ENCODE data around the gene UFC1.

DNA sequence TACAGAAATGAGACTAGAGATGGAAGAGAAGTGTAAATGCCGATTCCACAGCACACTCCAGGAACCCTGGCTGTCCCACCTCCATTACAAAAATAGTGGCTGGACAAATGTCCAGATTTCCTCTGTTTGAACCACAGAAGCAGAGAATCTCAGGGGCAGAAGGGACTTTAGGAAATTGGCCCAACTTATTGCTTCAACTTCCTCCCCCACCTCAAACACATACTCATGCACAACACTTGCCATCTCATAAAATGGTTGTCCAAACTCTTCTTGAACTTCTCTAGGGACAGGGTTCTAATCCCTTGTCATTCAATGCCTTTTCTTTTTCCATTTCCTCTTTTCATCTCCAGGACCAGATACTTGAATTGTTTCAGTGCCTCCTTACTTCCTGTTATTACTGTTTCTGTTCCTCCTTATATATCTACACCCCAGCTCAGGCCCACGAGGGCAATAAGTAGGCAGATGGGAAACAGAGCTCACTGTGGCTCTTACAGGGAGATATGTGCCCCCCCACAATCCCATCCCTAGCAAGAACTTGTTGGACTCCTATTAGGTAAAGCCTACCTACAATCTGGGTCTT lies 32.0 kb downstream of the UFC1 start:
- TF ChIP-seq POLR2A (IDR thresholded peaks at IDR 0.05; ENCODE audit: insufficient read depth in 1 of 2, low read depth in 2 of 2, low read length in 2 of 2) (no peak), NFIB (CRISPR knock-in tag; IDR thresholded peaks at IDR 0.05; ENCODE audit: borderline replicate concordance) (no peak), TAF1 (CRISPR knock-in tag; IDR thresholded peaks at IDR 0.05) (no peak), NCOA5 (CRISPR knock-in tag; IDR thresholded peaks at IDR 0.05) (no peak), FOXA1 (IDR thresholded peaks at IDR 0.05) (no peak), FOXA1 (CRISPR knock-in tag; IDR thresholded peaks at IDR 0.05) (no peak), NONO (IDR thresholded peaks at IDR 0.05) (no peak), NONO (CRISPR knock-in tag; conservative IDR thresholded peaks at IDR 0.05) (no peak), MZF1 (CRISPR knock-in tag; IDR thresholded peaks at IDR 0.05; ENCODE audit: borderline replicate concordance) (no peak), FOSL1 (CRISPR knock-in tag; IDR thresholded peaks at IDR 0.05; ENCODE audit: borderline replicate concordance) (no peak), HNRNPLL (IDR thresholded peaks at IDR 0.05; ENCODE audit: low read depth, low read length, poor library complexity, severe bottlenecking) (no peak)
- TF ChIP-seq, protein P1, sequence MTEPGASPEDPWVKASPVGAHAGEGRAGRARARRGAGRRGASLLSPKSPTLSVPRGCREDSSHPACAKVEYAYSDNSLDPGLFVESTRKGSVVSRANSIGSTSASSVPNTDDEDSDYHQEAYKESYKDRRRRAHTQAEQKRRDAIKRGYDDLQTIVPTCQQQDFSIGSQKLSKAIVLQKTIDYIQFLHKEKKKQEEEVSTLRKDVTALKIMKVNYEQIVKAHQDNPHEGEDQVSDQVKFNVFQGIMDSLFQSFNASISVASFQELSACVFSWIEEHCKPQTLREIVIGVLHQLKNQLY (CRISPR knock-in tag; IDR thresholded peaks at IDR 0.05) = no peak
- TF ChIP-seq, protein P2, sequence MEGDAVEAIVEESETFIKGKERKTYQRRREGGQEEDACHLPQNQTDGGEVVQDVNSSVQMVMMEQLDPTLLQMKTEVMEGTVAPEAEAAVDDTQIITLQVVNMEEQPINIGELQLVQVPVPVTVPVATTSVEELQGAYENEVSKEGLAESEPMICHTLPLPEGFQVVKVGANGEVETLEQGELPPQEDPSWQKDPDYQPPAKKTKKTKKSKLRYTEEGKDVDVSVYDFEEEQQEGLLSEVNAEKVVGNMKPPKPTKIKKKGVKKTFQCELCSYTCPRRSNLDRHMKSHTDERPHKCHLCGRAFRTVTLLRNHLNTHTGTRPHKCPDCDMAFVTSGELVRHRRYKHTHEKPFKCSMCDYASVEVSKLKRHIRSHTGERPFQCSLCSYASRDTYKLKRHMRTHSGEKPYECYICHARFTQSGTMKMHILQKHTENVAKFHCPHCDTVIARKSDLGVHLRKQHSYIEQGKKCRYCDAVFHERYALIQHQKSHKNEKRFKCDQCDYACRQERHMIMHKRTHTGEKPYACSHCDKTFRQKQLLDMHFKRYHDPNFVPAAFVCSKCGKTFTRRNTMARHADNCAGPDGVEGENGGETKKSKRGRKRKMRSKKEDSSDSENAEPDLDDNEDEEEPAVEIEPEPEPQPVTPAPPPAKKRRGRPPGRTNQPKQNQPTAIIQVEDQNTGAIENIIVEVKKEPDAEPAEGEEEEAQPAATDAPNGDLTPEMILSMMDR (CRISPR knock-in tag; IDR thresholded peaks at IDR 0.05) = no peak
- TF ChIP-seq, protein P3, sequence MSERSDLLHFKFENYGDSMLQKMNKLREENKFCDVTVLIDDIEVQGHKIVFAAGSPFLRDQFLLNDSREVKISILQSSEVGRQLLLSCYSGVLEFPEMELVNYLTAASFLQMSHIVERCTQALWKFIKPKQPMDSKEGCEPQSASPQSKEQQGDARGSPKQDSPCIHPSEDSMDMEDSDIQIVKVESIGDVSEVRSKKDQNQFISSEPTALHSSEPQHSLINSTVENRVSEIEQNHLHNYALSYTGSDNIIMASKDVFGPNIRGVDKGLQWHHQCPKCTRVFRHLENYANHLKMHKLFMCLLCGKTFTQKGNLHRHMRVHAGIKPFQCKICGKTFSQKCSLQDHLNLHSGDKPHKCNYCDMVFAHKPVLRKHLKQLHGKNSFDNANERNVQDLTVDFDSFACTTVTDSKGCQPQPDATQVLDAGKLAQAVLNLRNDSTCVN (CRISPR knock-in tag; IDR thresholded peaks at IDR 0.05; ENCODE audit: borderline replicate concordance) = no peak
- TF ChIP-seq, protein P4, sequence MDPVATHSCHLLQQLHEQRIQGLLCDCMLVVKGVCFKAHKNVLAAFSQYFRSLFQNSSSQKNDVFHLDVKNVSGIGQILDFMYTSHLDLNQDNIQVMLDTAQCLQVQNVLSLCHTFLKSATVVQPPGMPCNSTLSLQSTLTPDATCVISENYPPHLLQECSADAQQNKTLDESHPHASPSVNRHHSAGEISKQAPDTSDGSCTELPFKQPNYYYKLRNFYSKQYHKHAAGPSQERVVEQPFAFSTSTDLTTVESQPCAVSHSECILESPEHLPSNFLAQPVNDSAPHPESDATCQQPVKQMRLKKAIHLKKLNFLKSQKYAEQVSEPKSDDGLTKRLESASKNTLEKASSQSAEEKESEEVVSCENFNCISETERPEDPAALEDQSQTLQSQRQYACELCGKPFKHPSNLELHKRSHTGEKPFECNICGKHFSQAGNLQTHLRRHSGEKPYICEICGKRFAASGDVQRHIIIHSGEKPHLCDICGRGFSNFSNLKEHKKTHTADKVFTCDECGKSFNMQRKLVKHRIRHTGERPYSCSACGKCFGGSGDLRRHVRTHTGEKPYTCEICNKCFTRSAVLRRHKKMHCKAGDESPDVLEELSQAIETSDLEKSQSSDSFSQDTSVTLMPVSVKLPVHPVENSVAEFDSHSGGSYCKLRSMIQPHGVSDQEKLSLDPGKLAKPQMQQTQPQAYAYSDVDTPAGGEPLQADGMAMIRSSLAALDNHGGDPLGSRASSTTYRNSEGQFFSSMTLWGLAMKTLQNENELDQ (CRISPR knock-in tag; IDR thresholded peaks at IDR 0.05; ENCODE audit: borderline replicate concordance) = no peak

Measured in HepG2 (cell line).